Measurements from ENCODE around the gene AKAP12.
"Not testable (repeated sequence)": the region's sequence is repeated elsewhere in the genome, so short reads cannot be mapped to it uniquely, and the experiment has no call there.

The AKAP12 gene

DNA sequence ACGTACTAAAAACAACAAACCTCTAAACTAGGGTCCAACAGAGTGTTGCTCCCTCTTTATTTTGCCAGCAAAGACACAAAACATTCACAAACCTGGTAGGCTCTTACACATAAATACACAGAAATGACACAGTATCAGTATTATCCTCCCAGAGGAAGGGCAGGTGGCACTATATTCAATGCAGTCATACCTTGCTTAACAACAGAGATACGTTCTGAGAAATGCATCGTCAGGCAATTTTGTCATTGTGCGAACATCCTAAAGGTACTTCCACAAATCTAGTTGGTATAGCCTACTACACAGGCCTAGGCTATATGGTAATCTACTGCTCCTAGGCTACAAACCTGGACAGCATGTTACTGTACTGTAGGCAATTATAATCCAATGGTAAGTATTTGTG is 142.0 kb downstream of the AKAP12 start:
- H3K4me3 ChIP-seq (replicated peaks; ENCODE audit: low read depth, low read length), result no peak overlapping the region
- DNase-seq (ENCODE audit: extremely low read depth, low read depth), result no peak
- TF ChIP-seq, protein P1, sequence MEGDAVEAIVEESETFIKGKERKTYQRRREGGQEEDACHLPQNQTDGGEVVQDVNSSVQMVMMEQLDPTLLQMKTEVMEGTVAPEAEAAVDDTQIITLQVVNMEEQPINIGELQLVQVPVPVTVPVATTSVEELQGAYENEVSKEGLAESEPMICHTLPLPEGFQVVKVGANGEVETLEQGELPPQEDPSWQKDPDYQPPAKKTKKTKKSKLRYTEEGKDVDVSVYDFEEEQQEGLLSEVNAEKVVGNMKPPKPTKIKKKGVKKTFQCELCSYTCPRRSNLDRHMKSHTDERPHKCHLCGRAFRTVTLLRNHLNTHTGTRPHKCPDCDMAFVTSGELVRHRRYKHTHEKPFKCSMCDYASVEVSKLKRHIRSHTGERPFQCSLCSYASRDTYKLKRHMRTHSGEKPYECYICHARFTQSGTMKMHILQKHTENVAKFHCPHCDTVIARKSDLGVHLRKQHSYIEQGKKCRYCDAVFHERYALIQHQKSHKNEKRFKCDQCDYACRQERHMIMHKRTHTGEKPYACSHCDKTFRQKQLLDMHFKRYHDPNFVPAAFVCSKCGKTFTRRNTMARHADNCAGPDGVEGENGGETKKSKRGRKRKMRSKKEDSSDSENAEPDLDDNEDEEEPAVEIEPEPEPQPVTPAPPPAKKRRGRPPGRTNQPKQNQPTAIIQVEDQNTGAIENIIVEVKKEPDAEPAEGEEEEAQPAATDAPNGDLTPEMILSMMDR (IDR thresholded peaks at IDR 0.05; ENCODE audit: low read depth, low read length, missing control alignments), result no peak

DNA sequence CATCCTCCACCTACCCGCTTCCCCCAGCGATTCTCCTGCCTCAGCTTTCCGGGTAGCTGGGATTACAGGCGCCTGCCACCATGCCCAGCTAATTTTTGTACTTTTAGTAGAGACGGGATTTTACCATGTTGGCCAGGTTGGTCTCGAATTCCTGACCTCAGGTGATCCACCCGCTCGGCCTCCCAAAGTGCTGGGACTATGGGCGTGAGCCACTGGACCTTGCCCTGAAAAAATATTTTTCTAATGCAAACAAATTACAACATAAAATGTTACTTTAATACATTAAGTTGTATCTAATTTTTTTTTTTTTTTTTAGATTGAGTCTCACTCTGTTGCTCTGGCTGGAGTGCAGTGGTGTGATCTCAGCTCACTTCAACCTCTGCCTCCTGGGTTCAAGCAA is 142.9 kb downstream of the AKAP12 start:
- DNase-seq (ENCODE audit: extremely low read depth, low read depth); H3K4me3 ChIP-seq (replicated peaks; ENCODE audit: low read depth, low read length): not testable (repeated sequence)

DNA sequence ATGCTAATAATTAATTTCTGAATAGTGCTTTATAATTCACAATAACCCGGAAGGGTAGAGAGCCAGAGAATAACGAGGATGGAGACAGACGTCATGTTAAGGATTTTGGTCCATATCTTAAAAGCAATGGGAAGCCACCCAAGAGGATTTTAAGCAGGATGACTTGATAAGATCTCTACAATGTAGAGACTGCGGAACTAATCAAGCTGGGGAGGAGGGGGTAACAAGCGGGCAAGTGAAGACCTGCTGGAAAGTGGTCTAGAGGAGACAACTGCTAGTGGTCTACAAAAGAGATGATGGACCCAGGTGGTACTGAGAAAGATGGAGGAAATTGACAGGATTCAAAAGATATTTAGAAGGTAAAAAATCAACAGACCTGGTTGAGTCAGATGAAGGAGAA is 144.4 kb downstream of the AKAP12 start:
- TF ChIP-seq, protein P1 (IDR thresholded peaks at IDR 0.05; ENCODE audit: low read depth, low read length, missing control alignments), result no peak
- DNase-seq (ENCODE audit: extremely low read depth, low read depth), result no peak
- H3K4me3 ChIP-seq (replicated peaks; ENCODE audit: low read depth, low read length), result no peak overlapping the region

DNA sequence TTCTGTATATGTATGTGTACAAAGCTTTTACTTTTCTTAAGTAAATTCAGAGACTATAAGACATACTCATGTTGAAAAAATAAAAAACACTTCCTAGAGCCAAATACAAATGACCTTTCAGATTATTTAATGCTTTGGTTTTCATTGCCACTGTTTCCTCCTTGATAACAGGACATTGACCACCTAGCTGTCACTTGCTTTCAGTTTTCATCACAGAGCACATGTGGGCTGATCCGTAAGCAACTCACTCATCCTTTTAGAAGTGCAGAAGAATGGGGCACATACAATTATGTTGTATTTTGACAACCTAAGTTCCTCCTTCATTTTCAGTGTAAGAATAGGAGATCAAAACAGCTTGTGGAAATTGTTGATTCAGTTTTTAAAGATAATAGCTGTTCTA is 145.4 kb downstream of the AKAP12 start:
- H3K4me3 ChIP-seq (replicated peaks; ENCODE audit: low read depth, low read length), result no peak overlapping the region
- TF ChIP-seq, protein P1 (IDR thresholded peaks at IDR 0.05; ENCODE audit: low read depth, low read length, missing control alignments), result no peak
- no peak for DNase-seq (ENCODE audit: extremely low read depth, low read depth)

DNA sequence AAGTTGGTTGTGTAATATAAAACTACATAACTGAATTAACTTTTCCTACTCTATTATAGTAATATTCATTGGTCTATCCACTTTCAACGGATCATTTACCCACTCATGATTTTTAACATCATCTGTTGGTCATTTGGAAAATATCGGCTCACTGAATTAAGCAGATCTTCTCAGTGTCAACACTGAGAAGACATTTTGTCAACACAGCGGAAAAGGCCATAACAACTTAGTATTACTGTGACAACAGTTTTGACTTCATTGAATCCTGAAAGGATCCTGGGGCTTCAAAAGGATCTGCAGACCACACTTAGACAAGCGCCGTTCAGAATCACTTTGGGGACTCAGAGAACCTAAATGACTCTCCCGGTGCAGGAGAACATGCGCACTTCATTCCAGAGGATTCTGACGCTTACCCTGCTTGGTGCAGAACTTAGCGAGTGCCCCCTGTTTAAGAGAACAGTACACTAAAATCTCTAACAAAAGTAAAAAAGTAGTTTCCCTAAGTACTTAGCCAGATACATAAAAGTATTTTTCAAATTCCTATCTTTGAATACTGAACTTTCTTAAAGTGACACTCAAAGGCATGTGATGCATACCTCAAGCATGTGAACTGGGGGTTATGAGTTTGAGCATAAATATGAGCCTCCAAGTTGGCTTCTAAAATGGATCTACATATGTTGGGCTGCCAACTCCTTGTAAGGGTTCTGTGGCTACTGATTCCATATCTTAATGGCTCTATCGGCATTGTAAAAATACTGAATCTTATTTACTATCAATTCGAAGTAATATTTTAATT is 147.6 kb downstream of the AKAP12 start:
- H3K4me3 ChIP-seq (replicated peaks; ENCODE audit: low read depth, low read length), result no peak overlapping the region
- TF ChIP-seq, protein P1 (IDR thresholded peaks at IDR 0.05; ENCODE audit: low read depth, low read length, missing control alignments), result no peak
- no peak for DNase-seq (ENCODE audit: extremely low read depth, low read depth)

DNA sequence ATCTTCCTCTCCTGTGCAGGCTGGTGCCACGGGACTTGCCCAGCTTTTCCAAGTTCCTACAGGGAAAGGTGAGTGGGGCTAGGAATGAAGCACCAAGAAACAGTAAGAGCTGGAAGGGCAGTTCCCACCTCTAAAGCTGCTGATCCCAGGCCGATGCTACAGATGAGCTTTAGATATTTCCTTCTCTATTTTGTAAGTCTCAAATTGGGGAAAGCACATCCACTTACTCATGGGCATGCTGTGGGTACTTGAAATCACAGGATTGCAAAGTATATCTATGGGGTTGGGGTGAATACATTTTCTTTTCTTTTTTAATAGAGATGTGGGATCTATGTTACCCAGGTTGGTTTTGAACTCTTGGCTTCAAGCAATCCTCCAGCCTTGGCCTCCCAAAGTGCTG is 148.5 kb downstream of the AKAP12 start:
- H3K4me3 ChIP-seq (replicated peaks; ENCODE audit: low read depth, low read length), result no peak overlapping the region
- TF ChIP-seq, protein P1 (IDR thresholded peaks at IDR 0.05; ENCODE audit: low read depth, low read length, missing control alignments), result no peak
- no peak for DNase-seq (ENCODE audit: extremely low read depth, low read depth)

DNA sequence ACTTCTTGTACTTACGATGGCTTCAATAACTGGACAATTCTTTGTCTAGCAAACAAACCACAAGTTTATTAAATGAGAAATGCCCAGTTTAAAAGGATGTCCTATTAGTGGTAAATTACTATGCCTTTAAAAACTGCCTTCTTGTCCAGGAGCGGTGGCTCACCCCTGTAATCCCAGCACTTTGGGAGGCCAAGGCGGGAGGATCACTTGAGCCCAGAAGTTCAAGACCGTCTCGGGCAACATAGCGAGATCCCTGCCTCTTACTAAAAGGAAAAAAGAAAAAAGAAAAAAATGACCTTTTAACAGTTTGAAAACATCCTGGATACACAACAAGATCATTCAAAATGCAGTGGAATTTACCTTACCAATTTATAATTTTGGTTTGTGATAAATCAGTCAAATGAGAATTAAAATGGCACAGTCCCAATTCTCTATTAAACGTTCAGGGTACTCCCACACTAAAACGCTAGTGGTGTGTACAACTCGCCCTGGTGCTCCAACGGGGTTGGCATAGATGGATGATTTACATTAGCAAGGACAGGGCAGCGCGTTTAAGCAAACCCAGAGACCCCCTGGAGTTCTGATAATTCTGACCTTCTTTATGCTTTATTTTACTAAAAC is 149.3 kb downstream of the AKAP12 start:
- TF ChIP-seq, protein P1 (IDR thresholded peaks at IDR 0.05; ENCODE audit: low read depth, low read length, missing control alignments), result no peak
- no peak for DNase-seq (ENCODE audit: extremely low read depth, low read depth)
- H3K4me3 ChIP-seq (replicated peaks; ENCODE audit: low read depth, low read length), result peak overlapping the region; percentile 79
